ENCODE data around the gene PEX11A.

Gene PEX11A

DNA sequence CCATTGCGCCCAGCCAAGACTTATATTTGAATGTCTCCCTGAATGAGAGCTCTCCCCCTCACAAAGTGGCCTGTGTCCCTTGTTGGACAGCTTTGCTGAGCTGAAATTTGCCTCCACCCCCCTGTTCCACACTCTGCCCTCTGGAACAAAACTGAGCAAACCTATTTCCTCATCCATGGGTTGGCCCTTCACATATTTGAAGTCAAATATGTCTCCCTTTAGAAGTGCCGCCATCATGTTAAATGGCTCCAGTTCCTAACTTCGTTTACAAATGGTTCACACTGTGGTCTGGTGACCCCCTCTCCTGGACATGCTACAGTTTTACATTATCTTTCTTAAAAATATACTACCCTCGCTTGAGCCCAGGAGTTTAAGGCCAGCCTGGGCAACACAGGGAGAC lies 16.0 kb downstream of the PEX11A start:
- no peak overlapping the region for H3K9ac ChIP-seq (ENCODE audit: low read length)
- no peak for TF ChIP-seq EZH2 (IDR thresholded peaks at IDR 0.05; ENCODE audit: borderline replicate concordance, low read length)
- no peak for TF ChIP-seq CTCF (IDR thresholded peaks at IDR 0.05; ENCODE audit: low read length)
- no peaks in the 10 kb centered on the region for H3F3A ChIP-seq (ENCODE audit: insufficient read depth, low read length)
- no peaks in the 10 kb centered on the region for H4K20me1 ChIP-seq (ENCODE audit: insufficient read depth, low read length)
- H3K79me2 ChIP-seq (ENCODE audit: insufficient read depth, low read length): no peaks in the 10 kb centered on the region
- H3K4me1 ChIP-seq (ENCODE audit: insufficient read depth, low read length, severe bottlenecking): no peaks in the 10 kb centered on the region
- no peak overlapping the region for H3K4me2 ChIP-seq (ENCODE audit: low read length)
- H3K36me3 ChIP-seq (ENCODE audit: insufficient read depth, low read length): no peaks in the 10 kb centered on the region
- no peak overlapping the region for H3K27ac ChIP-seq (ENCODE audit: low read depth, low read length, poor library complexity, severe bottlenecking)
- H3K27me3 ChIP-seq (ENCODE audit: insufficient read depth, low read length): no peaks in the 10 kb centered on the region
- H3K4me3 ChIP-seq (ENCODE audit: low read depth, low read length, poor library complexity, severe bottlenecking): no peak overlapping the region
- H2AFZ ChIP-seq (ENCODE audit: low read length): no peak overlapping the region
- H3K9me3 ChIP-seq (ENCODE audit: low read length): no peaks in the 10 kb centered on the region
- no peaks in the 10 kb centered on the region for H3K9me2 ChIP-seq (ENCODE audit: low read depth, low read length)

DNA sequence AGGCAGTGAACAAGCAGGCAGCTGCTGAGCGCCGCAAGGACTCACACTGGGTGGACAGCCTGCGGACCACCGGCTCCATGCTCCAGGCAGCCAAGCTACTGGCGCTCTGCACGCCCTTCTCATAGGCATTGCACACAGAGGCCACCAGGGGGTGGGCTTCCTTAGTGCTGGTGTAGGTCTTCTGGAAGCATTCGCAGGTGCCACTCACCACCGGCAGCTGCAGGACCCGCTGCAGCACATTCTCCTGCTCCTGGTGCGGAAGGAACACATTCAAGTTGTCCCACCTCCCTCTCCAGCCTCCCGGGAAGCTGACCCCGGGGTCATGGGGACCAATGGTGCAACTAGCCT lies 17.4 kb downstream of the PEX11A start:
- H3K9me2 ChIP-seq (ENCODE audit: low read depth, low read length): no peaks in the 10 kb centered on the region
- no peak overlapping the region for H2AFZ ChIP-seq (ENCODE audit: low read length)
- TF ChIP-seq CTCF (IDR thresholded peaks at IDR 0.05; ENCODE audit: low read length) (peak; percentile 66), EZH2 (IDR thresholded peaks at IDR 0.05; ENCODE audit: borderline replicate concordance, low read length) (no peak)
- H3K4me3 ChIP-seq (ENCODE audit: low read depth, low read length, poor library complexity, severe bottlenecking): no peak overlapping the region
- H3K27ac ChIP-seq (ENCODE audit: low read depth, low read length, poor library complexity, severe bottlenecking): no peak overlapping the region
- no peak overlapping the region for H3K9ac ChIP-seq (ENCODE audit: low read length)
- H3K36me3 ChIP-seq (ENCODE audit: insufficient read depth, low read length): no peaks in the 10 kb centered on the region
- no peaks in the 10 kb centered on the region for H3K9me3 ChIP-seq (ENCODE audit: low read length)
- no peaks in the 10 kb centered on the region for H4K20me1 ChIP-seq (ENCODE audit: insufficient read depth, low read length)
- no peaks in the 10 kb centered on the region for H3K4me1 ChIP-seq (ENCODE audit: insufficient read depth, low read length, severe bottlenecking)
- no peaks in the 10 kb centered on the region for H3K79me2 ChIP-seq (ENCODE audit: insufficient read depth, low read length)
- no peaks in the 10 kb centered on the region for H3K27me3 ChIP-seq (ENCODE audit: insufficient read depth, low read length)
- H3K4me2 ChIP-seq (ENCODE audit: low read length): no peak overlapping the region
- H3F3A ChIP-seq (ENCODE audit: insufficient read depth, low read length): no peaks in the 10 kb centered on the region

DNA sequence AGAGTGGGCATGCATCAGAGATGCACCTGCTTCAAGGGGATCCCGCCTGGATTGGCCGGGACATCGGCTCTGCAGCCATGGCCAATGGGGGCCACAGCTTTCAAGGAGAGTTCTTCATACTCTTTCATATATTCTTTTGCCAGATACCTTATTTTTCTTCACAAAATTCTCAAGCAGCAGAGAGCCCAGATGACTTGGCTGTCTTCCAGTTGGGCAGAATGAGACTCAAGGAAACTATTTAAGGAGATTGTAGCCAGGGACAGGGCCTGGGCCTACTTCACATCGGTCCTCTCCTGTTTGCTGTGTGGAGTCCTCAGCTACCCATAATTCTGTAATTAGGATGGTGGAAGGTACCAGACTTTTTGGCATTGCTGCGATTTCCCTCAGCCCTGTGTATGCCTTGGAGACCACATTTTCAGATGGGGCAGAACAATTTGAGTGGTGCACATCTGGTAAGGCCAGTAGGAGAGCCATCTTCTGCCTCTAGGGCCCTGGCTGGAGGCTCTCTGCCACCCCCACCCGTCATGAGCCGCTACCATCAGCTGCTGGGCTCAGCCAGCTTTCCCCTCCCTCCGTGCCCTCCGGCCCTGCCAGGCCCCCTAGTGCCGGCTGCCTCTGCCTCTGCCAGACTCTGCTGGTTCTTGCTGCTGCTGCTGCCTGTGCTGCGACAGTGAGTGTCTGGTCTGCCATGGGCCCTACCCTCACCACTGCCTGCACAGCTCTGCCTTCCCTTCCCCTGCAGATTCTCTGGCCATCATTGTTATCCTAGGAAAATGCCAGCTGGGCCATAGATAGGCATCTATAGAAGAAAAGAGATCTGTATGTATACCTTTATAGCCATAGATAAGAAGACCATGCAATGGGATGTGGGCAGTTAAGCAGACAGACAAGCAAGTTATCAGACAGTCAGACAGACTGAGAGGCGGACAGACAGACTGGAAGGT lies 18.1 kb downstream of the PEX11A start:
- Histone ChIP-seq H3K9me3 (ENCODE audit: low read length) (no peaks in the 10 kb centered on the region), H3K9ac (ENCODE audit: low read length) (no peak overlapping the region), H3K27ac (ENCODE audit: low read depth, low read length, poor library complexity, severe bottlenecking) (no peak overlapping the region), H3K79me2 (ENCODE audit: insufficient read depth, low read length) (no peaks in the 10 kb centered on the region), H4K20me1 (ENCODE audit: insufficient read depth, low read length) (no peaks in the 10 kb centered on the region), H3K4me1 (ENCODE audit: insufficient read depth, low read length, severe bottlenecking) (no peaks in the 10 kb centered on the region), H3K4me3 (ENCODE audit: low read depth, low read length, poor library complexity, severe bottlenecking) (no peak overlapping the region), H3K4me2 (ENCODE audit: low read length) (no peak overlapping the region), H3F3A (ENCODE audit: insufficient read depth, low read length) (no peaks in the 10 kb centered on the region), H2AFZ (ENCODE audit: low read length) (no peak overlapping the region), H3K27me3 (ENCODE audit: insufficient read depth, low read length) (no peaks in the 10 kb centered on the region), H3K36me3 (ENCODE audit: insufficient read depth, low read length) (no peaks in the 10 kb centered on the region), H3K9me2 (ENCODE audit: low read depth, low read length) (no peaks in the 10 kb centered on the region)
- TF ChIP-seq CTCF (IDR thresholded peaks at IDR 0.05; ENCODE audit: low read length) (no peak), EZH2 (IDR thresholded peaks at IDR 0.05; ENCODE audit: borderline replicate concordance, low read length) (no peak)

All from OCI-LY1 (cell line).